DOHH2 (cell line): ENCODE measurements around the gene FAM219B.

Source experiments
- H3F3A ChIP-seq: fragments of 200-600 bp; sonication (generic), shearing (Covaris generic); 2 replicates; pipeline ENCODE4 v1.6.0; 2016; ENCODE audit warnings: antibody characterized with exemption, mild to moderate bottlenecking; ENCODE audit not compliant: control insufficient read depth, insufficient read depth
- H3K27ac ChIP-seq: fragments of 200-600 bp; sonication (generic); 2 replicates; pipeline ENCODE4 v1.5.1; 2014; ENCODE audit warnings: low read depth, mild to moderate bottlenecking, low read length, moderate library complexity
- H3K27me3 ChIP-seq: fragments of 200-600 bp; sonication (generic); 2 replicates; pipeline ENCODE4 v1.6.1; 2014; ENCODE audit warnings: mild to moderate bottlenecking, low read length, mixed read lengths; ENCODE audit not compliant: control insufficient read depth
- H3K36me3 ChIP-seq: fragments of 200-600 bp; sonication (generic); 2 replicates; pipeline ENCODE4 v1.6.1; 2014; ENCODE audit warnings: mild to moderate bottlenecking, low read length, moderate library complexity, mixed read lengths; ENCODE audit not compliant: control insufficient read depth
- H3K4me1 ChIP-seq: fragments of 200-600 bp; sonication (generic); 2 replicates; pipeline ENCODE4 v1.6.1; 2014; ENCODE audit warnings: mild to moderate bottlenecking, low read length, mixed read lengths; ENCODE audit not compliant: control insufficient read depth
- H3K4me2 ChIP-seq: fragments of 200-600 bp; sonication (generic); 2 replicates; pipeline ENCODE4 v1.6.0; 2014; ENCODE audit warnings: mild to moderate bottlenecking, low read length, moderate library complexity
- H3K4me3 ChIP-seq: fragments of 200-600 bp; sonication (generic); 2 replicates; pipeline ENCODE4 v1.5.1; 2014; ENCODE audit warnings: mild to moderate bottlenecking, low read length, mixed read lengths
- H3K79me2 ChIP-seq: fragments of 200-600 bp; sonication (generic); 2 replicates; pipeline ENCODE4 v1.6.1; 2014; ENCODE audit warnings: mild to moderate bottlenecking, low read length, mixed read lengths; ENCODE audit not compliant: control insufficient read depth
- H3K9me2 ChIP-seq: fragments of 200-600 bp; sonication (generic); replicated peaks from 2 replicates; pipeline ENCODE4 v1.6.1; 2014; ENCODE audit warnings: mild to moderate bottlenecking, low read length, mixed read lengths; ENCODE audit not compliant: control insufficient read depth
- H3K9me3 ChIP-seq: fragments of 200-600 bp; sonication (generic); 2 replicates; pipeline ENCODE4 v1.6.1; 2014; ENCODE audit warnings: antibody characterized with exemption, low read length, mixed read lengths; ENCODE audit not compliant: control insufficient read depth, insufficient read depth
- H4K20me1 ChIP-seq: fragments of 200-600 bp; sonication (generic); 2 replicates; pipeline ENCODE4 v1.6.0; 2014; ENCODE audit warnings: low read depth, mild to moderate bottlenecking, antibody characterized with exemption, low read length, moderate library complexity; ENCODE audit not compliant: control insufficient read depth, insufficient read depth
- CTCF ChIP-seq: fragments of 200-600 bp; sonication (generic); IDR thresholded peaks from one replicate; pipeline ENCODE4 v1.5.1; 2014; ENCODE audit warnings: antibody characterized with exemption, mild to moderate bottlenecking, low read depth, low read length; ENCODE audit not compliant: poor library complexity, severe bottlenecking
- EZH2phosphoT487 ChIP-seq: fragments of 200-600 bp; sonication (generic); IDR thresholded peaks from 2 replicates; pipeline ENCODE4 v1.6.1; 2017; ENCODE audit warnings: borderline replicate concordance, mild to moderate bottlenecking, antibody characterized with exemption, low read length, moderate library complexity, mixed read lengths

Gene FAM219B

GRCh38 chr15:74854453-74855022 is 52.1 kb downstream of the FAM219B start:
- H3K36me3 ChIP-seq: peaks cover 54% of the 10 kb centered on the region
- H3K9me2 ChIP-seq: no peaks in the 10 kb centered on the region
- peaks cover 28% of the 10 kb centered on the region for H3K79me2 ChIP-seq
- no peaks in the 10 kb centered on the region for H3K27me3 ChIP-seq
- H3K27ac ChIP-seq: no peak overlapping the region
- no peak for TF ChIP-seq CTCF
- no peak overlapping the region for H3K4me3 ChIP-seq
- no peaks in the 10 kb centered on the region for H3F3A ChIP-seq
- peaks cover 31% of the 10 kb centered on the region for H3K4me1 ChIP-seq
- H3K4me2 ChIP-seq: no peak overlapping the region
- 0 out of 2 replicates have a peak, but pooled peaks cover under 1% of the 10 kb centered on the region for H4K20me1 ChIP-seq
- H3K9me3 ChIP-seq: no peaks in the 10 kb centered on the region

- Histone ChIP-seq H3K27ac (no peak overlapping the region), H4K20me1 (no peaks in the 10 kb centered on the region), H3K9me2 (no peaks in the 10 kb centered on the region), H3K36me3 (peaks cover 62% of the 10 kb centered on the region), H3F3A (no peaks in the 10 kb centered on the region), H3K4me3 (no peak overlapping the region), H3K79me2 (peaks cover 5% of the 10 kb centered on the region), H3K27me3 (no peaks in the 10 kb centered on the region), H3K4me1 (peaks cover 5% of the 10 kb centered on the region), H3K4me2 (no peak overlapping the region), H3K9me3 (no peaks in the 10 kb centered on the region)
- TF ChIP-seq EZH2phosphoT487: no peak
- no peak for TF ChIP-seq CTCF
These were observed 54.7 kb downstream of the FAM219B start for GRCh38 chr15:74851960-74852359.

GRCh38 chr15:74850393-74850792 is 56.3 kb downstream of the FAM219B start:
- H3K4me3 ChIP-seq: no peak overlapping the region
- no peaks in the 10 kb centered on the region for H3K9me3 ChIP-seq
- H3K4me2 ChIP-seq: no peak overlapping the region
- peaks cover 2% of the 10 kb centered on the region for H3K4me1 ChIP-seq
- no peak for TF ChIP-seq EZH2phosphoT487
- TF ChIP-seq CTCF: no peak
- peaks cover 65% of the 10 kb centered on the region for H3K36me3 ChIP-seq
- H3K79me2 ChIP-seq: no peaks in the 10 kb centered on the region
- H3K9me2 ChIP-seq: no peaks in the 10 kb centered on the region
- H3K27me3 ChIP-seq: no peaks in the 10 kb centered on the region
- H4K20me1 ChIP-seq: no peaks in the 10 kb centered on the region
- no peaks in the 10 kb centered on the region for H3F3A ChIP-seq
- no peak overlapping the region for H3K27ac ChIP-seq
